ENCODE data around the gene CDH23. TPM values are rescaled to one million over a fixed set of nuclear protein-coding genes. Genes with fewer than 3 reads are reported as not detected.

Gene CDH23
- total and polyA plus RNA-seq, 9 of the 15 experiments (the other 6 are each of a cell fraction or from before 2014, with no cell fraction given), result 0.18 to 1.2 (median 0.47) TPM

- peak; percentile 87 for TF ChIP-seq CEBPG (CRISPR knock-in tag; IDR thresholded peaks at IDR 0.05)
- TF ChIP-seq CEBPG (tag; conservative IDR thresholded peaks at IDR 0.05 in 1 of 2, IDR thresholded peaks at IDR 0.05 in 1 of 2), result no peak; a peak in 1 of 4 replicates
- TF ChIP-seq ERF (CRISPR knock-in tag; IDR thresholded peaks at IDR 0.05), result 0 out of 2 replicates have a peak, but pooled peaks have one; percentile 26
- no peak for TF ChIP-seq RB1 (IDR thresholded peaks at IDR 0.05; ENCODE audit: low read depth)
- peak; percentile 69 for TF ChIP-seq VEZF1 (CRISPR knock-in tag; IDR thresholded peaks at IDR 0.05)
- no peak for TF ChIP-seq TRIM28 (IDR thresholded peaks at IDR 0.05)
- peak; percentile 92 for TF ChIP-seq DPF2 (IDR thresholded peaks at IDR 0.05)
- TF ChIP-seq, protein P1, sequence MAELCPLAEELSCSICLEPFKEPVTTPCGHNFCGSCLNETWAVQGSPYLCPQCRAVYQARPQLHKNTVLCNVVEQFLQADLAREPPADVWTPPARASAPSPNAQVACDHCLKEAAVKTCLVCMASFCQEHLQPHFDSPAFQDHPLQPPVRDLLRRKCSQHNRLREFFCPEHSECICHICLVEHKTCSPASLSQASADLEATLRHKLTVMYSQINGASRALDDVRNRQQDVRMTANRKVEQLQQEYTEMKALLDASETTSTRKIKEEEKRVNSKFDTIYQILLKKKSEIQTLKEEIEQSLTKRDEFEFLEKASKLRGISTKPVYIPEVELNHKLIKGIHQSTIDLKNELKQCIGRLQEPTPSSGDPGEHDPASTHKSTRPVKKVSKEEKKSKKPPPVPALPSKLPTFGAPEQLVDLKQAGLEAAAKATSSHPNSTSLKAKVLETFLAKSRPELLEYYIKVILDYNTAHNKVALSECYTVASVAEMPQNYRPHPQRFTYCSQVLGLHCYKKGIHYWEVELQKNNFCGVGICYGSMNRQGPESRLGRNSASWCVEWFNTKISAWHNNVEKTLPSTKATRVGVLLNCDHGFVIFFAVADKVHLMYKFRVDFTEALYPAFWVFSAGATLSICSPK (IDR thresholded peaks at IDR 0.05; ENCODE audit: borderline replicate concordance), result no peak
- no peak for TF ChIP-seq ZNF140 (CRISPR knock-in tag; IDR thresholded peaks at IDR 0.05)
- no peak for TF ChIP-seq POLR2A (conservative IDR thresholded peaks at IDR 0.05)
- TF ChIP-seq, protein P2, sequence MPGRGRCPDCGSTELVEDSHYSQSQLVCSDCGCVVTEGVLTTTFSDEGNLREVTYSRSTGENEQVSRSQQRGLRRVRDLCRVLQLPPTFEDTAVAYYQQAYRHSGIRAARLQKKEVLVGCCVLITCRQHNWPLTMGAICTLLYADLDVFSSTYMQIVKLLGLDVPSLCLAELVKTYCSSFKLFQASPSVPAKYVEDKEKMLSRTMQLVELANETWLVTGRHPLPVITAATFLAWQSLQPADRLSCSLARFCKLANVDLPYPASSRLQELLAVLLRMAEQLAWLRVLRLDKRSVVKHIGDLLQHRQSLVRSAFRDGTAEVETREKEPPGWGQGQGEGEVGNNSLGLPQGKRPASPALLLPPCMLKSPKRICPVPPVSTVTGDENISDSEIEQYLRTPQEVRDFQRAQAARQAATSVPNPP (IDR thresholded peaks at IDR 0.05; ENCODE audit: borderline replicate concordance, insufficient read depth, insufficient read length), result no peak
- TF ChIP-seq ELF2 (CRISPR knock-in tag; IDR thresholded peaks at IDR 0.05), result no peak
- TF ChIP-seq CCNT2 (IDR thresholded peaks at IDR 0.05; ENCODE audit: borderline replicate concordance, extremely low read depth, insufficient read length, low read depth, low read length), result peak; percentile 22
- no peak for TF ChIP-seq ZNF253 (CRISPR knock-in tag; conservative IDR thresholded peaks at IDR 0.05)
- TF ChIP-seq COPS2 (conservative IDR thresholded peaks at IDR 0.05), result no peak
- TF ChIP-seq, protein P3, sequence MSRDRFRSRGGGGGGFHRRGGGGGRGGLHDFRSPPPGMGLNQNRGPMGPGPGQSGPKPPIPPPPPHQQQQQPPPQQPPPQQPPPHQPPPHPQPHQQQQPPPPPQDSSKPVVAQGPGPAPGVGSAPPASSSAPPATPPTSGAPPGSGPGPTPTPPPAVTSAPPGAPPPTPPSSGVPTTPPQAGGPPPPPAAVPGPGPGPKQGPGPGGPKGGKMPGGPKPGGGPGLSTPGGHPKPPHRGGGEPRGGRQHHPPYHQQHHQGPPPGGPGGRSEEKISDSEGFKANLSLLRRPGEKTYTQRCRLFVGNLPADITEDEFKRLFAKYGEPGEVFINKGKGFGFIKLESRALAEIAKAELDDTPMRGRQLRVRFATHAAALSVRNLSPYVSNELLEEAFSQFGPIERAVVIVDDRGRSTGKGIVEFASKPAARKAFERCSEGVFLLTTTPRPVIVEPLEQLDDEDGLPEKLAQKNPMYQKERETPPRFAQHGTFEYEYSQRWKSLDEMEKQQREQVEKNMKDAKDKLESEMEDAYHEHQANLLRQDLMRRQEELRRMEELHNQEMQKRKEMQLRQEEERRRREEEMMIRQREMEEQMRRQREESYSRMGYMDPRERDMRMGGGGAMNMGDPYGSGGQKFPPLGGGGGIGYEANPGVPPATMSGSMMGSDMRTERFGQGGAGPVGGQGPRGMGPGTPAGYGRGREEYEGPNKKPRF (IDR thresholded peaks at IDR 0.05; ENCODE audit: low read depth, low read length), result no peak
- TF ChIP-seq GATAD2B (IDR thresholded peaks at IDR 0.05; ENCODE audit: borderline replicate concordance), result peak; percentile 76
- no peak for TF ChIP-seq ZNF133 (CRISPR knock-in tag; IDR thresholded peaks at IDR 0.05)
- no peak for TF ChIP-seq ZNF408 (CRISPR knock-in tag; IDR thresholded peaks at IDR 0.05; ENCODE audit: low read depth)
- TF ChIP-seq TEAD4 (IDR thresholded peaks at IDR 0.05; ENCODE audit: low read length), result peak; percentile 95
- no peak for TF ChIP-seq TEAD4 (CRISPR knock-in tag; IDR thresholded peaks at IDR 0.05; ENCODE audit: borderline replicate concordance)
- peak; percentile 23; the same call in 1 of the 2 replicates for TF ChIP-seq ZNF511 (CRISPR knock-in tag; IDR thresholded peaks at IDR 0.05)
- TF ChIP-seq ZNF23 (CRISPR knock-in tag; IDR thresholded peaks at IDR 0.05), result no peak
These were observed 401.0 kb downstream of the CDH23 start (continued) for GRCh38 chr10:71797533-71798307.
